ENCODE measurements around the gene SERTAD2.

The SERTAD2 gene

GRCh38 chr2:64581777-64582539 lies 71.8 kb downstream of the SERTAD2 start:
- no peak for TF ChIP-seq CTCF (IDR thresholded peaks at IDR 0.05; ENCODE audit: borderline replicate concordance, insufficient read depth, low read depth, low read length)
- no peak overlapping the region for H3K4me3 ChIP-seq (ENCODE audit: low read depth, low read length)

All from GM12875 (cell line).